Panc1 (cell line): Measurements from ENCODE around the gene PATJ.

Source experiments
- TCF7L2 ChIP-seq: IDR thresholded peaks from 2 replicates; pipeline ENCODE4 v1.6.1; 2011; ENCODE audit warnings: mild to moderate bottlenecking, low read depth, low read length, inconsistent platforms
- TF ChIP-seq, protein P1 (sequence below), 2 experiments: IDR thresholded peaks; 2 replicates each; pipeline ENCODE4 v1.6.1; 2011 to 2012; ENCODE audit warnings: low read depth in 2 of 2, control low read depth in 1 of 2, low read length in 1 of 2, mild to moderate bottlenecking in 1 of 2, moderate library complexity in 1 of 2; ENCODE audit not compliant: insufficient read depth in 1 of 2
- TF ChIP-seq, protein P2 (sequence below): fragments of 450-650 bp; IDR thresholded peaks from 2 replicates; pipeline ENCODE4 v1.5.1; 2017; ENCODE audit warnings: mild to moderate bottlenecking

DNA sequence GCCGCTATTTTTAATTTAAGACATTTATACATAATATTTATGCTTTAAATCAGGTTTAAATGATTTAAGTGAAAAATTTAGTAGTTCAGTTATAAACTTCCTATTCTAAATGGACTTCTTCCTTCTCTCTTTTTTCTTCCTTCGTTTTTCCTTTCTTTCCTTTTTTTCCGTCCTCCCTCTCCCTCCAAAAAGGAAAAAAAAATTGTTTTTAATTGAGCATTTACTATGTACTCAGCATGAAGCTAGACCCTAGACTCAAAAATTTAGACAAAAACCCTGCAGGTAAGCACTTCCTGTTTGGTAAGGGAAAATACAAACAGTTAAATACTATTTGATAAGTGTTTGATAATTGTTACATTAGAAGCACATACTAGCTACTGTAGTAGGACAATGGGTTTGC lies 14.7 kb upstream of the PATJ start:
- TF ChIP-seq, protein P1, sequence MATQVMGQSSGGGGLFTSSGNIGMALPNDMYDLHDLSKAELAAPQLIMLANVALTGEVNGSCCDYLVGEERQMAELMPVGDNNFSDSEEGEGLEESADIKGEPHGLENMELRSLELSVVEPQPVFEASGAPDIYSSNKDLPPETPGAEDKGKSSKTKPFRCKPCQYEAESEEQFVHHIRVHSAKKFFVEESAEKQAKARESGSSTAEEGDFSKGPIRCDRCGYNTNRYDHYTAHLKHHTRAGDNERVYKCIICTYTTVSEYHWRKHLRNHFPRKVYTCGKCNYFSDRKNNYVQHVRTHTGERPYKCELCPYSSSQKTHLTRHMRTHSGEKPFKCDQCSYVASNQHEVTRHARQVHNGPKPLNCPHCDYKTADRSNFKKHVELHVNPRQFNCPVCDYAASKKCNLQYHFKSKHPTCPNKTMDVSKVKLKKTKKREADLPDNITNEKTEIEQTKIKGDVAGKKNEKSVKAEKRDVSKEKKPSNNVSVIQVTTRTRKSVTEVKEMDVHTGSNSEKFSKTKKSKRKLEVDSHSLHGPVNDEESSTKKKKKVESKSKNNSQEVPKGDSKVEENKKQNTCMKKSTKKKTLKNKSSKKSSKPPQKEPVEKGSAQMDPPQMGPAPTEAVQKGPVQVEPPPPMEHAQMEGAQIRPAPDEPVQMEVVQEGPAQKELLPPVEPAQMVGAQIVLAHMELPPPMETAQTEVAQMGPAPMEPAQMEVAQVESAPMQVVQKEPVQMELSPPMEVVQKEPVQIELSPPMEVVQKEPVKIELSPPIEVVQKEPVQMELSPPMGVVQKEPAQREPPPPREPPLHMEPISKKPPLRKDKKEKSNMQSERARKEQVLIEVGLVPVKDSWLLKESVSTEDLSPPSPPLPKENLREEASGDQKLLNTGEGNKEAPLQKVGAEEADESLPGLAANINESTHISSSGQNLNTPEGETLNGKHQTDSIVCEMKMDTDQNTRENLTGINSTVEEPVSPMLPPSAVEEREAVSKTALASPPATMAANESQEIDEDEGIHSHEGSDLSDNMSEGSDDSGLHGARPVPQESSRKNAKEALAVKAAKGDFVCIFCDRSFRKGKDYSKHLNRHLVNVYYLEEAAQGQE (IDR thresholded peaks at IDR 0.05; ENCODE audit: insufficient read depth in 1 of 2, low read depth in 2 of 2, low read length in 1 of 2) = no peak
- TF ChIP-seq, protein P2, sequence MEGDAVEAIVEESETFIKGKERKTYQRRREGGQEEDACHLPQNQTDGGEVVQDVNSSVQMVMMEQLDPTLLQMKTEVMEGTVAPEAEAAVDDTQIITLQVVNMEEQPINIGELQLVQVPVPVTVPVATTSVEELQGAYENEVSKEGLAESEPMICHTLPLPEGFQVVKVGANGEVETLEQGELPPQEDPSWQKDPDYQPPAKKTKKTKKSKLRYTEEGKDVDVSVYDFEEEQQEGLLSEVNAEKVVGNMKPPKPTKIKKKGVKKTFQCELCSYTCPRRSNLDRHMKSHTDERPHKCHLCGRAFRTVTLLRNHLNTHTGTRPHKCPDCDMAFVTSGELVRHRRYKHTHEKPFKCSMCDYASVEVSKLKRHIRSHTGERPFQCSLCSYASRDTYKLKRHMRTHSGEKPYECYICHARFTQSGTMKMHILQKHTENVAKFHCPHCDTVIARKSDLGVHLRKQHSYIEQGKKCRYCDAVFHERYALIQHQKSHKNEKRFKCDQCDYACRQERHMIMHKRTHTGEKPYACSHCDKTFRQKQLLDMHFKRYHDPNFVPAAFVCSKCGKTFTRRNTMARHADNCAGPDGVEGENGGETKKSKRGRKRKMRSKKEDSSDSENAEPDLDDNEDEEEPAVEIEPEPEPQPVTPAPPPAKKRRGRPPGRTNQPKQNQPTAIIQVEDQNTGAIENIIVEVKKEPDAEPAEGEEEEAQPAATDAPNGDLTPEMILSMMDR = no peak
- TF ChIP-seq TCF7L2 = no peak
